Left ventricle myocardium inferior (tissue), 1 donor: Measurements from ENCODE around the gene EIF4G2. TPM values are rescaled to one million over a fixed set of nuclear protein-coding genes. Genes with fewer than 3 reads are reported as not detected.
"Not testable (repeated sequence)": the region's sequence is repeated elsewhere in the genome, so short reads cannot be mapped to it uniquely, and the experiment has no call there.

Source experiments
- DNase-seq: peaks from one replicate; pipeline ENCODE4 v3.0.0-alpha.2; 2020
- H3K27ac ChIP-seq: fragments of 200-600 bp; replicated peaks from 2 replicates; pipeline ENCODE4 v1.8.0; 2021
- H3K27me3 ChIP-seq: fragments of 200-600 bp; 2 replicates; pipeline ENCODE4 v1.8.0; 2021; ENCODE audit warnings: low read depth
- H3K36me3 ChIP-seq: fragments of 200-600 bp; 2 replicates; pipeline ENCODE4 v1.8.0; 2021
- H3K4me1 ChIP-seq: fragments of 200-600 bp; 2 replicates; pipeline ENCODE4 v1.8.0; 2021
- H3K4me3 ChIP-seq: fragments of 200-600 bp; 2 replicates; pipeline ENCODE4 v1.8.0; 2021; ENCODE audit warnings: mild to moderate bottlenecking, moderate library complexity
- H3K9me3 ChIP-seq: fragments of 200-600 bp; replicated peaks from 2 replicates; pipeline ENCODE4 v1.8.0; 2021
- CTCF ChIP-seq: fragments of 200-600 bp; IDR thresholded peaks from 2 replicates; pipeline ENCODE4 v1.8.0; 2021; ENCODE audit warnings: antibody characterized with exemption, mild to moderate bottlenecking, borderline replicate concordance
- intact Hi-C: fragments of 100-400 bp; cut with micrococcal nuclease; formaldehyde crosslinking; loops from one replicate; pipeline ENCODE4 v1.11.0; 2022
- total RNA-seq: library from RNA; stranded (reverse); fragmentation: NEBNext Ultra II Directional; extraction: Animal tissue kit (Norgen Biotek cat#: 25700); gene quantifications from one replicate; pipeline ENCODE4 v1.2.1, GENCODE V29; 2021
- donor health status: DM: no; HTN: yes; CAD: no; lungs with severe emphysema.

The EIF4G2 gene
- total RNA-seq, 1 donor from 2014 or later = 760 TPM

GRCh38 chr11:10838881-10839280 is 30.2 kb upstream of the EIF4G2 start:
- no peak for TF ChIP-seq CTCF
- Histone ChIP-seq H3K4me3 (no peak overlapping the region), H3K9me3 (no peaks in the 10 kb centered on the region), H3K27ac (no peak overlapping the region), H3K27me3 (no peaks in the 10 kb centered on the region), H3K4me1 (no peaks in the 10 kb centered on the region), H3K36me3 (no peaks in the 10 kb centered on the region)
- intact Hi-C loops = no loop called here
- DNase-seq = no peak

- no peak for DNase-seq
- Histone ChIP-seq H3K36me3 (no peaks in the 10 kb centered on the region), H3K9me3 (no peaks in the 10 kb centered on the region), H3K4me3 (no peak overlapping the region), H3K27me3 (no peaks in the 10 kb centered on the region), H3K4me1 (no peaks in the 10 kb centered on the region), H3K27ac (no peak overlapping the region)
- no peak for TF ChIP-seq CTCF
- intact Hi-C loops = no loop called here
Measured at GRCh38 chr11:10838083-10838482, 29.4 kb upstream of the EIF4G2 start.

- not testable (repeated sequence) for H3K4me1 ChIP-seq, DNase-seq
Measured at GRCh38 chr11:10836884-10837283, 28.2 kb upstream of the EIF4G2 start.

GRCh38 chr11:10829139-10829538 is 20.4 kb upstream of the EIF4G2 start:
- intact Hi-C loops = no loop called here
- no peaks in the 10 kb centered on the region for H3K27me3 ChIP-seq
- no peak for TF ChIP-seq CTCF
- no peaks in the 10 kb centered on the region for H3K9me3 ChIP-seq
- no peak for DNase-seq
- no peaks in the 10 kb centered on the region for H3K4me1 ChIP-seq
- H3K36me3 ChIP-seq = no peaks in the 10 kb centered on the region
- H3K4me3 ChIP-seq = no peak overlapping the region
- no peak overlapping the region for H3K27ac ChIP-seq

More at GRCh38 chr11:10836884-10837283, 28.2 kb upstream of the EIF4G2 start:
- H3K27me3 ChIP-seq, H3K4me3 ChIP-seq, H3K27ac ChIP-seq, H3K9me3 ChIP-seq, intact Hi-C loops, H3K36me3 ChIP-seq: not testable (repeated sequence)

- Histone ChIP-seq H3K27me3 (no peaks in the 10 kb centered on the region), H3K9me3 (no peaks in the 10 kb centered on the region), H3K27ac (no peak overlapping the region), H3K4me3 (no peak overlapping the region), H3K4me1 (peaks cover 2% of the 10 kb centered on the region), H3K36me3 (no peaks in the 10 kb centered on the region)
- no peak for DNase-seq
- intact Hi-C loops = no loop called here
- no peak for TF ChIP-seq CTCF
Measured at GRCh38 chr11:10828402-10828801, 19.7 kb upstream of the EIF4G2 start.

GRCh38 chr11:10824888-10825287 is 16.2 kb upstream of the EIF4G2 start:
- intact Hi-C loops = no loop called here
- Histone ChIP-seq H3K9me3 (no peaks in the 10 kb centered on the region), H3K27ac (no peak overlapping the region), H3K27me3 (no peaks in the 10 kb centered on the region), H3K36me3 (no peaks in the 10 kb centered on the region), H3K4me1 (peaks cover 6% of the 10 kb centered on the region), H3K4me3 (no peak overlapping the region)
- no peak for TF ChIP-seq CTCF
- no peak for DNase-seq
